Measurements from ENCODE around the gene PQBP1.

GRCh38 chrX:48903290-48903689, 5.6 kb downstream of the PQBP1 start:
- TF ChIP-seq POLR2A (IDR thresholded peaks at IDR 0.05) (no peak), CTCF (IDR thresholded peaks at IDR 0.05) (no peak)

All from right lobe of liver (tissue), 4 donors.